Astrocyte of the cerebellum (primary cell): ENCODE results near the gene XIRP2.
A peak's percentile ranks its signal among the peaks of the same experiment; 100 is the strongest.

ENCODE experiments used
- DNase-seq: peaks from one replicate; pipeline ENCODE4 v3.0.0-alpha.2; 2011; ENCODE audit warnings: low read depth
- H3K4me3 ChIP-seq: 2 replicates; pipeline ENCODE4 v1.5.1; 2011; ENCODE audit warnings: mild to moderate bottlenecking, low read depth, low read length, moderate library complexity
- CTCF ChIP-seq: IDR thresholded peaks from 2 replicates; pipeline ENCODE4 v1.5.1; 2012; ENCODE audit warnings: low read length, low read depth, moderate library complexity, mild to moderate bottlenecking; ENCODE audit errors: missing control alignments
- in situ Hi-C: cut with HindIII; loops from 2 replicates; pipeline ENCODE4 v1.10.0; 2017; ENCODE audit warnings: low sequenced_read_pairs

Gene XIRP2

GRCh38 chr2:167198576-167198975 lies 310.3 kb downstream of the XIRP2 start:
- TF ChIP-seq CTCF: no peak
- H3K4me3 ChIP-seq: no peak overlapping the region
- no peak for DNase-seq
- in situ Hi-C loops: no loop called here

GRCh38 chr2:167200019-167200418 lies 311.7 kb downstream of the XIRP2 start:
- no peak for DNase-seq
- in situ Hi-C loops: no loop called here
- no peak overlapping the region for H3K4me3 ChIP-seq
- no peak for TF ChIP-seq CTCF

- DNase-seq: no peak
- no peak overlapping the region for H3K4me3 ChIP-seq
- in situ Hi-C loops: no loop called here
- no peak for TF ChIP-seq CTCF
These were observed 321.5 kb downstream of the XIRP2 start for GRCh38 chr2:167209784-167210183.

GRCh38 chr2:167212014-167212648 lies 323.9 kb downstream of the XIRP2 start:
- TF ChIP-seq CTCF: peak; percentile 79
- H3K4me3 ChIP-seq: no peak overlapping the region
- in situ Hi-C loops: no loop called here
- DNase-seq: peak; percentile 34

- no peak for DNase-seq
- TF ChIP-seq CTCF: no peak
- no peak overlapping the region for H3K4me3 ChIP-seq
- in situ Hi-C loops: no loop called here
These were observed 327.3 kb downstream of the XIRP2 start for GRCh38 chr2:167215595-167215994.

GRCh38 chr2:167237478-167237877 lies 349.2 kb downstream of the XIRP2 start:
- no peak overlapping the region for H3K4me3 ChIP-seq
- in situ Hi-C loops: no loop called here
- no peak for DNase-seq
- TF ChIP-seq CTCF: no peak
